OCI-LY1 (cell line): ENCODE measurements around the gene TMEM184B.

Source experiments
- H2AFZ ChIP-seq: fragments of 200-600 bp; sonication (generic), shearing (Covaris generic); 2 replicates; pipeline ENCODE4 v1.6.0; 2014; ENCODE audit warnings: antibody characterized with exemption, mild to moderate bottlenecking, low read length
- H3F3A ChIP-seq: fragments of 200-600 bp; sonication (generic), shearing (Covaris generic); 2 replicates; pipeline ENCODE4 v1.6.0; 2014; ENCODE audit warnings: mild to moderate bottlenecking, antibody characterized with exemption, low read length, moderate library complexity; ENCODE audit not compliant: insufficient read depth
- H3K27ac ChIP-seq: fragments of 200-600 bp; sonication (generic); 2 replicates; pipeline ENCODE4 v1.5.1; 2014; ENCODE audit warnings: low read length, mixed run types, mild to moderate bottlenecking, low read depth; ENCODE audit not compliant: poor library complexity, severe bottlenecking
- H3K27me3 ChIP-seq: fragments of 200-600 bp; sonication (generic); 2 replicates; pipeline ENCODE4 v1.6.0; 2014; ENCODE audit warnings: antibody characterized with exemption, mild to moderate bottlenecking, low read length, moderate library complexity; ENCODE audit not compliant: insufficient read depth
- H3K36me3 ChIP-seq: fragments of 200-600 bp; sonication (generic); 2 replicates; pipeline ENCODE4 v1.6.1; 2014; ENCODE audit warnings: mild to moderate bottlenecking, antibody characterized with exemption, low read length, moderate library complexity, mixed read lengths; ENCODE audit not compliant: insufficient read depth
- H3K4me1 ChIP-seq: fragments of 200-600 bp; sonication (generic); 2 replicates; pipeline ENCODE4 v1.5.1; 2014; ENCODE audit warnings: mild to moderate bottlenecking, low read length, moderate library complexity; ENCODE audit not compliant: insufficient read depth, severe bottlenecking
- H3K4me2 ChIP-seq: fragments of 200-600 bp; sonication (generic), shearing (Covaris generic); 2 replicates; pipeline ENCODE4 v1.6.1; 2014; ENCODE audit warnings: low read length
- H3K4me3 ChIP-seq: fragments of 200-600 bp; sonication (generic); 2 replicates; pipeline ENCODE4 v1.5.1; 2014; ENCODE audit warnings: low read length, low read depth, mild to moderate bottlenecking, mixed read lengths; ENCODE audit not compliant: poor library complexity, severe bottlenecking
- H3K79me2 ChIP-seq: fragments of 200-600 bp; shearing (Covaris generic); 2 replicates; pipeline ENCODE4 v1.6.1; 2016; ENCODE audit warnings: mixed run types, low read length, mixed read lengths; ENCODE audit not compliant: insufficient read depth
- H3K9ac ChIP-seq: fragments of 200-600 bp; sonication (generic), shearing (Covaris generic); 2 replicates; pipeline ENCODE4 v1.6.1; 2014; ENCODE audit warnings: mild to moderate bottlenecking, low read length, mixed read lengths
- H3K9me2 ChIP-seq: fragments of 200-600 bp; sonication (generic), shearing (Covaris generic); 2 replicates; pipeline ENCODE4 v1.6.1; 2014; ENCODE audit warnings: low read depth, mild to moderate bottlenecking, low read length, mixed read lengths
- H3K9me3 ChIP-seq: fragments of 200-600 bp; shearing (Covaris generic); 2 replicates; pipeline ENCODE4 v1.6.1; 2014; ENCODE audit warnings: low read length, mixed read lengths
- H4K20me1 ChIP-seq: fragments of 200-600 bp; sonication (generic), shearing (Covaris generic); 2 replicates; pipeline ENCODE4 v1.6.0; 2016; ENCODE audit warnings: mild to moderate bottlenecking, low read length; ENCODE audit not compliant: insufficient read depth
- EZH2 ChIP-seq: fragments of 200-600 bp; sonication (generic), shearing (Covaris generic); IDR thresholded peaks from 2 replicates; pipeline ENCODE4 v1.8.0; 2017; ENCODE audit warnings: borderline replicate concordance, mixed run types, mild to moderate bottlenecking, antibody characterized with exemption, low read length, moderate library complexity, mixed read lengths
- TF ChIP-seq, protein P1 (sequence below): fragments of 200-600 bp; sonication (generic), shearing (Covaris generic); IDR thresholded peaks from 2 replicates; pipeline ENCODE4 v1.5.1; 2017; ENCODE audit warnings: mild to moderate bottlenecking, antibody characterized with exemption, low read length, moderate library complexity, mixed read lengths

The TMEM184B gene

GRCh38 chr22:38220163-38220562, 52.6 kb downstream of the TMEM184B start:
- TF ChIP-seq EZH2 = no peak
- TF ChIP-seq, protein P1, sequence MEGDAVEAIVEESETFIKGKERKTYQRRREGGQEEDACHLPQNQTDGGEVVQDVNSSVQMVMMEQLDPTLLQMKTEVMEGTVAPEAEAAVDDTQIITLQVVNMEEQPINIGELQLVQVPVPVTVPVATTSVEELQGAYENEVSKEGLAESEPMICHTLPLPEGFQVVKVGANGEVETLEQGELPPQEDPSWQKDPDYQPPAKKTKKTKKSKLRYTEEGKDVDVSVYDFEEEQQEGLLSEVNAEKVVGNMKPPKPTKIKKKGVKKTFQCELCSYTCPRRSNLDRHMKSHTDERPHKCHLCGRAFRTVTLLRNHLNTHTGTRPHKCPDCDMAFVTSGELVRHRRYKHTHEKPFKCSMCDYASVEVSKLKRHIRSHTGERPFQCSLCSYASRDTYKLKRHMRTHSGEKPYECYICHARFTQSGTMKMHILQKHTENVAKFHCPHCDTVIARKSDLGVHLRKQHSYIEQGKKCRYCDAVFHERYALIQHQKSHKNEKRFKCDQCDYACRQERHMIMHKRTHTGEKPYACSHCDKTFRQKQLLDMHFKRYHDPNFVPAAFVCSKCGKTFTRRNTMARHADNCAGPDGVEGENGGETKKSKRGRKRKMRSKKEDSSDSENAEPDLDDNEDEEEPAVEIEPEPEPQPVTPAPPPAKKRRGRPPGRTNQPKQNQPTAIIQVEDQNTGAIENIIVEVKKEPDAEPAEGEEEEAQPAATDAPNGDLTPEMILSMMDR = no peak
- H3K36me3 ChIP-seq = no peaks in the 10 kb centered on the region
- no peaks in the 10 kb centered on the region for H3K9me3 ChIP-seq
- no peaks in the 10 kb centered on the region; the same call in 1 of the 2 replicates for H3K27me3 ChIP-seq
- H3K27ac ChIP-seq = no peak overlapping the region
- no peaks in the 10 kb centered on the region for H3K4me1 ChIP-seq
- no peaks in the 10 kb centered on the region for H3K9me2 ChIP-seq
- no peaks in the 10 kb centered on the region for H4K20me1 ChIP-seq
- no peak overlapping the region for H2AFZ ChIP-seq
- H3K9ac ChIP-seq = no peak overlapping the region
- H3K4me3 ChIP-seq = no peak overlapping the region
- no peaks in the 10 kb centered on the region for H3F3A ChIP-seq
- no peak overlapping the region for H3K4me2 ChIP-seq
- no peaks in the 10 kb centered on the region for H3K79me2 ChIP-seq

GRCh38 chr22:38219632-38220031, 53.2 kb downstream of the TMEM184B start:
- no peak for TF ChIP-seq EZH2
- TF ChIP-seq, protein P1 = no peak
- H3K9ac ChIP-seq = no peak overlapping the region

GRCh38 chr22:38218661-38219622, 53.9 kb downstream of the TMEM184B start:
- no peaks in the 10 kb centered on the region for H3K9me2 ChIP-seq
- no peak overlapping the region for H3K4me2 ChIP-seq
- H2AFZ ChIP-seq = no peak overlapping the region
- TF ChIP-seq EZH2 = no peak
- TF ChIP-seq, protein P1 = no peak
- H3K36me3 ChIP-seq = no peaks in the 10 kb centered on the region
- no peaks in the 10 kb centered on the region for H3F3A ChIP-seq
- H3K4me3 ChIP-seq = no peak overlapping the region
- no peaks in the 10 kb centered on the region for H3K79me2 ChIP-seq
- no peaks in the 10 kb centered on the region for H4K20me1 ChIP-seq
- no peak overlapping the region for H3K9ac ChIP-seq
- no peaks in the 10 kb centered on the region; the same call in 1 of the 2 replicates for H3K27me3 ChIP-seq
- no peaks in the 10 kb centered on the region for H3K9me3 ChIP-seq
- peaks cover 5% of the 10 kb centered on the region for H3K4me1 ChIP-seq
- no peak overlapping the region for H3K27ac ChIP-seq

More at GRCh38 chr22:38219632-38220031, 53.2 kb downstream of the TMEM184B start:
- Histone ChIP-seq H4K20me1 (no peaks in the 10 kb centered on the region), H3K4me2 (no peak overlapping the region), H3K9me2 (no peaks in the 10 kb centered on the region), H3K4me1 (no peaks in the 10 kb centered on the region), H3K27me3 (no peaks in the 10 kb centered on the region; the same call in 1 of the 2 replicates), H3K4me3 (no peak overlapping the region), H3K79me2 (no peaks in the 10 kb centered on the region), H3K36me3 (no peaks in the 10 kb centered on the region), H3K27ac (no peak overlapping the region), H3F3A (no peaks in the 10 kb centered on the region), H2AFZ (no peak overlapping the region), H3K9me3 (no peaks in the 10 kb centered on the region)
